Sciatic nerve (tissue), 1 donor: ENCODE measurements around the gene RBP4. TPM values are rescaled to one million over a fixed set of nuclear protein-coding genes. Genes with fewer than 3 reads are reported as not detected.

ENCODE experiments used
- total RNA-seq: library from RNA; stranded (reverse); fragmentation: NEBNext Ultra II Directional; extraction: Animal tissue kit (Norgen Biotek cat#: 25700); gene quantifications from one replicate; pipeline ENCODE4 v1.2.1, GENCODE V29; 2021
- donor health status: DM: no; HTN: no; CAD: no.

The RBP4 gene
- total RNA-seq, 1 donor from 2014 or later, result 42.7 TPM

Other genes starting within 250 kb of the RBP4 start
- gene MYOF, start 118.9 kb downstream of the RBP4 start, total RNA-seq, result 76.2 TPM
- 0.62 TPM for gene CEP55, start 104.6 kb downstream of the RBP4 start, total RNA-seq
- 0.31 TPM for gene FFAR4, start 34.6 kb downstream of the RBP4 start, total RNA-seq
- not detected for gene PDE6C, start 11.3 kb upstream of the RBP4 start, total RNA-seq
- 40.9 TPM for gene FRA10AC1, start 101.4 kb upstream of the RBP4 start, total RNA-seq
- 19.8 TPM for gene LGI1, start 156.7 kb upstream of the RBP4 start, total RNA-seq